ENCODE data around the gene FAM107B.

The FAM107B gene

DNA sequence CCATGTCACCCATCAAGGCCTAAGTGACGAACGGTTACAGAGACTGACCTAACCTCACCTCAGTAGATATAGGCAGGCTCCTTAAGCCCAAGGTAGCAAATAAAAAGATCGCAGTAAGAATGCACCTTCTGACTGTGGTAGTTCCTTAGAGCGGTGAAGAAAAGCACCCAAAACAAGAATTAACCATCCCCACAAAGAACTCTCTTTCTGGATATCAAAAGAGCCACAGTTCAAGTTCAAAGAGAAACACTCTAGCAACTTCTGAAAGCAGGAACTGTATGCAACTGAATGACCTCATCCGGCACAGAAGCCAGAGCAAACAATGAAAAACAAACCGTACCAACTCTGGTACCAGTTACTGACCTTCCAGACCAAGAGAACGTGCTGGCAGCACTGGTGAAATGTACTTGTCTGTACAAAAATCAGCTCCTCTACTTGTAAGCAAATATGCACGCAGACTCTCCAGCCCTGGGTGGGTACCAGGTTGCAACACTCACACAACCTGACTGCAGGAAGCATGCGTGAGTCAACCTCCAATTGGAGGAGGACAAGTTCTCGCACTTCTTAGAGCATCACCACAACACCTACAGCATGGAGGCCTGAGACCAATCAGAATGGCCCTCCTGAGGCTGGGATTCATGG, 202.7 kb downstream of the FAM107B start:
- no peak for DNase-seq

GRCh38 chr10:14570800-14571199, 203.9 kb downstream of the FAM107B start:
- DNase-seq: no peak

- DNase-seq: no peak
These were observed 205.2 kb downstream of the FAM107B start for GRCh38 chr10:14569274-14570060.

DNA sequence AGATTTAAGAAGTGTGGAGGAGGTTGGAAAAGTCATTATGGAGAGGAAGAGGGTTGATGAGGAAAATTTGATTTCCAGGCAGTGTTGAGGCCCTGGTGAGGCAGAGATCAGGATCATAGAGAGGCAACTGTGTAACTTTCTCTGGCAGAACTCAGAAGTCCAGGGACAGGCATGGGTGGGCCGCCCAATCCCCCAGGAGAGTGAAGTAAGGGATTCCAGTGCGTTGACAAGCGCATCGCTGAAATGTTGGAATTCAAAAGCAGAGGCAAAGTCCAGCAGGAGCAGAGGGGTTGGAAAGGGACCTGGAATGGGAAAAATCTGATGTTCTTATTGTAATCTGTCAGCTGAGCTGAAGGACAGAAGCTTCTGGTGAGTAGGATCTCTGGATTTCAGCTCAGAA, 207.3 kb downstream of the FAM107B start:
- DNase-seq: no peak

- DNase-seq: no peak
These were observed 208.2 kb downstream of the FAM107B start for GRCh38 chr10:14566498-14566897.

DNA sequence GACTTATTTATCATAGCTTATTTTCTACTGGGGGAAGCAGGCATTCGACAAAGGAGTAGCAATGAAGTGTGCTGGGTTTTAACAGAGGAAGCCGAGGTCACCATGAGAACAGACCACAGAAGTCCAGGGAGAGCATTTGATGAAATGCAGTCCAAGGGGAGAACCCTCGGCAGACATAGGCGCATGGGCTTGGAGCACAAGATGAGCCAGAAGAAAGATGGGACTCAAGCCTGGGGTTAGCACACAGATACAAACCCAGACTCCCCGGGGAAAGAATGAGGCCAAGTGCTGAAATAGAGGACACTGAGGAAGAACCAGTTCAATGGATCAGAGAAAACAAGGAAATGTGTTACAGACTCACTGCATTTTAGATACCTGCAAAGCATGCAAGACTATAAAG, 209.5 kb downstream of the FAM107B start:
- no peak for DNase-seq

GRCh38 chr10:14564268-14564744, 210.4 kb downstream of the FAM107B start:
- no peak for DNase-seq

DNA sequence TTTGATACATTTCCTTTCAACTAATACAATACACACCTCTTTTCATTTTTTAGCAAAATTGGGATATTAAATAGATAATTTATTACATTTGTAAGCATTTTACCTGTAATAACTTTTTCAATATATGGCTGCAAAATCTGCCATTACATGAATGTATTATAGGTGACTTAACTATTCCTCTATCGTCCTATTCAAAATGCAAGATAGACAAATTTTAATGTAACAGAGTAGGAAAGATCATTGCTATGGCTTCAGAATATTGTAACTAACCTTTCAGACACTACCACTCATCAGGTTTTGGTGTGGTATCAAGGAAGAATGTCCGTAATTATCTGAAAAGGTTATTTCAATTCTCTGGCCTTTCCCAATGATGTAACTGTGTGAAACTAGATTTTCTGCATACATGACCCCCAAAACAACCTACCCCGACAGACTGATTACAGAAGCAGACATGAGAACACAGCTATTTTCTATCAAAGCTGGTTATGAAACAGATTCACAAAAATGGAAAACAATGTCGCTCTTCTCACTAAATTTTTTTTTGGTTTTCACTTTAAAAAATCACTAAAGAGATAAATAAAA, 211.2 kb downstream of the FAM107B start:
- DNase-seq: no peak

GRCh38 chr10:14563076-14563336, 211.7 kb downstream of the FAM107B start:
- no peak for DNase-seq

DNA sequence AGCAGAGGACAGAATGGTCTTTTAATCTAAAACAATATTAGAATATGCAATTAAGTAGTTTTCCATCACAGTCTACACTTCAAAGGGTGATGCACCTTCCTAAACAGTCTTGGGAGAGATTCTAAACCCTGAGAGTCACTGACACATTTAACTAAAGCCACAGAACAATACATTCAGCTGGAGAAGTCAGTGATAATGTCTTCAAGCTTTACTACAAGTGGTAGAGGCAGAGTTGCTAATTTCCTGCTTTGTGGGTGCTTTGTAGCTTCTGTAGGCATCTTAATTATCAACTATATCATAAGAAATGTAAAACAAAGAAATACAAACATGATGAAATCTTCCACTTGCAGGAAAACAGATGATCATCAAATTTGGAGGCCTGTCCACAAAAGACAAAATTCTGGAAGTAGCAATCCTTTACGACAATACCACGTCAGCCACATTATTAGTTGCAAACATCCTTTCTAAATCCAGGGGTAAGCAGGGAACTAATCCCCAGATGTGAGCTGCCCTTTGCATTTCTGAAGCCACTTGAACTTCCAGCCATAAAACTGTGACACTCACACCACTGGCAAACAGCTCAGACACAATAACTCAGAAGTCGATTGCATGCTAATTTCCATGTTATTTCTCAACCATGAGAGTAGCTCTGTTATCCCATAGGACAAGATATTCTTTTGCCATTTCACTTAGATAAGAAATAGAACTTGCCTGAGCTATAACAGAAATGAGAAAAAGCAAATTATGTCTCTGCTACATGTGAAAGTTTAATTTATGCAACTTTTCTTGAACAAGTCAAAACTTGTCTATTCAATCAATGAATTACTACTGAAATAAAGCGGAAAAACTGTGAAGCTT, 212.2 kb downstream of the FAM107B start:
- DNase-seq: no peak

DNA sequence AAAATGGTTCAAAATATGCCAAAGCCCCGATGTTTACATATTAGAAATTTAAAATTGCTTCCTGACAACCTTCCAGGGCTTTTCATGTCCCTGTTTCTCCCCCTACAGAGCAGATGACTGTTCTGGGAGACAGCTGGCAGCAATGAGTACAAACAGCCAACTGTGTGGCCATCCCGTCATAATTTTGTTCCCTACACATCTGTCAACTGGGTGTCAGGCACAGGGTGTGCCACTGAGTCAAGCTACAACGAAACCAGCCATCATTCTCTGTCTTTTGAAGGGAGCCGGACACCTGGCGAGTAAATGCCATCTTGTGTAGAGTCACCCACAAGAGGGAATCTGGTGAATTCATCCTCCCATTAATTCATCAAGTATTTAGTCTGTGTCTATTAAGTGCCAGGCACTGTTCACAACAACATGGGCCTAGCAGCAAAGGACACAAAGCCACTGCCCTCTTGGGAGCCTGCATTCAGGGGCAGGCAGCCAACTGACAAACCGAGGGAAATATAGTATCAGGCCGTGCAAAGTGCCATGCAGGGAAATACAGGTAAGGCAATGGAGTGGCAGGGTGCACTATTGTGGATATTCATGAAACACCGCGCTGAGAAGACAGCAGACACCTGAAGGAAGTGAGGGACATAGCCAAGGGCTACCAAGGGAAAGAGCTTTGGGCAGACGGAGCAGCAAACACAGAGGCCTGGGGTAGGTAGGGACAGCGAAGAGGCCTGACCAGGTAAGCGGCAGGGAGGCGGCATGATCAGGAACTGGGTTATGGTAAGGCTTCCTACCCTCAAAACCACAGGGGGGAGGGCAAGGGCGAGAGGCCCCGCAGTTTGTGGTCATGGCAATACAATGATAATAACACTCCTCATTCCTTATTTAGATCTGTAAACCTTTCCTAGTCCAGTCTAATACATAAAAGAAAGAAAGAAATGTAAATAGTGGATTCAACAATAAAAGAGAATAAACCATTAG, 213.6 kb downstream of the FAM107B start:
- peak; percentile 57 for DNase-seq

GRCh38 chr10:14560274-14560673, 214.4 kb downstream of the FAM107B start:
- peak; percentile 16 for DNase-seq

GRCh38 chr10:14558025-14558424, 216.7 kb downstream of the FAM107B start:
- DNase-seq: no peak

- DNase-seq: no peak
These were observed 217.1 kb downstream of the FAM107B start for GRCh38 chr10:14557567-14557966.

DNA sequence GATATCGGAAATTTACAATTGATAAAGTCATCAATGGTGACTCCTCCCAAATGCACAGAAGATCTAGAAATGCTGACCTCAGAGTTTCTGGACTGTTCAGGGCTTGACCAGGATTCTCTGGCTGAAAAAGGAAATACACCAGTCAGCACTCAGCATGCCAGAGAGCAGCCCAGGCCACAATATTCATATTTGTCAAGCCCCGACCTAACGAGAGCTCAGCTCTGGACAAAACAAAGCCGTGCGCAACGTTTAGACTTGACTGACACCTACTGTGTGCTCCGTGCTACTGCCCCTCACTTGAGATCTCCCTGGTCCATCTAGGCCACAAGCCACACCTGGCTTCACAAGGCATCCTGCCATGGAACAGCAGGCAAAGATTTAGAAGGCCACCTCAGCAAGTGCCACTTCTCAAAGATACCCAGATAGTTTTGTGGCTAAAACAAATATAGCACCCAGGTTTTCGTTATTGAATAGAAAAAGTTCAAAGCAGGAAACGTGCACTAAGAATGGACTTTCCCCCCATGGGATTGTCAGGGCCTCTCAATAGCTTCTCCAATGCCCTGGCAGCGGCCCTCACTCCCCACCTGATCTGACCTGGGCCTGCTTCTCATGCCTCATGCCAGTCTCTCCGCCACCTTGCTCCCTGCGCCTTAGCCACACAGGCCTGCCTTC, 218.3 kb downstream of the FAM107B start:
- DNase-seq: no peak

GRCh38 chr10:14555807-14556206, 218.9 kb downstream of the FAM107B start:
- no peak for DNase-seq

DNA sequence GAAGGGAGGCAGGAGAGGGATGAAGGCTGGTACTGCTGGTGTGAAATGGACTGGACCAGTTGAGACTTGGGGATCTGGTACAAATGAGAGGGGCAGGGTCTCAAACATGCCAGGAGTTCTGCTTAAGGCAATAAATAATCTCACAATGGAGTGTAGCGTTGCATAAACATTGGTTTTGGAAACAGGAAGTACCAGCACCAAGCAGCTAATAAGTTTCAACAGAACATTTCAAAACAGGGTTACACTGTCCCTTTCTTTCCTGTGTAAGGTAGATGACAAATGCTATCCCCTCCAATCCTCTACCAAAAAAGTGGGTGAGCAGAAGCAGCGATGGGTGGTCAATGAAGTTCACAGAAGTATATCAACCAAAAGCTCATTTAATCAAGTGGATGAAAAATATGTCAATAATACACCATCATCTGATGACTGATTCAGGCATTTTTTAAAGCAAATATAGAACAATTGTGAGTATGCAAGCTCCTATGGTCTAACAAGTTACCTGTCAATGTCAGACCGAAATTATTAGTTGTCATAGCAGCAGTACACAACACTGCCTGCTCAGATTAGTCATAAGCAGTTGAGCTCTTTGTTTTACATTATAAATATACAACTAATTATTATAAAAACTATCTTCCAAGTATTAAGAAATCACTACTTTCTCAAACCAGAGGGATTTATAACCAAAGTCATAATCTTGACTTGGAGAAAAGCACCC, 220.0 kb downstream of the FAM107B start:
- no peak for DNase-seq

DNA sequence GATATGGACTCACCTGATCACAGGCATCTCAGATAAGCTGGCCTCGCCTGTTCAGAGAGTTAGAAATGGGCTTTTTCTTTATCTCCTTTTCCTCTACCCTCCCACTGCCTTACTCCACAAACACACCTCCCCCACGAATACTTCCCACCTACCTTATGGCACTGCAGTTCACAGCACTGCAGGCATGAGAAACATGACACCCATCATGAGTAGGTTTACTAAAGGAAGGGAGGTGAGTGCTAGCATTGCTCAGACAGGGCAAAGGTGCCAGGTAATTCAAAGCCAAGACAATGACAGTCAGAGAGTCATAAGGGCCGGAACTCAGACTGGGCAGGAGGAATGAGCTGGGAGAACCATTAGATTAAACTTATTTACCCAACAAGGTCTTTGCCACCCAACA, 220.6 kb downstream of the FAM107B start:
- no peak for DNase-seq

DNA sequence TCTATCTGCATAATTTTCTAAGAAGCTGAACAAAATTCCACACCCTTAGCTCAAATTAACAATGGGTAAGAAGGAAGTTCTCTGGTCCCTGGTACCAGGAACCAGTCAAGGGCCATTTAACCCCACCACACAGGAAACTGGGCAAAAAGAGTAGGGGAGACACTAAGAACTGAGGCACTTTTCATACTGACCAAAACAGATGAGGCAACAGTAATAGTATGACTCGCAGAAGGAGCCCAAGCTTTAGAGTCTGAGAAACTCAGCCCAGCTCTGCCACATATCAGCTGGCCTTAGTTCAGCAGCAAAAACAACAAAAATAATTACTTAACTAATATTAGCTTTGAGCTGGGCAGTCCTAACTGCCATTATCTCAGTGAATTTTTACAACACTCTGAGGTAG, 221.2 kb downstream of the FAM107B start:
- DNase-seq: no peak

- no peak for DNase-seq
These were observed 222.7 kb downstream of the FAM107B start for GRCh38 chr10:14552015-14552414.

GRCh38 chr10:14550471-14550981, 224.2 kb downstream of the FAM107B start:
- DNase-seq: no peak

All from NCI-H1694 (cell line).